ENCODE results near the gene SLC15A3.
A peak's percentile ranks its signal among the peaks of the same experiment; 100 is the strongest.

SLC15A3 gene

DNA sequence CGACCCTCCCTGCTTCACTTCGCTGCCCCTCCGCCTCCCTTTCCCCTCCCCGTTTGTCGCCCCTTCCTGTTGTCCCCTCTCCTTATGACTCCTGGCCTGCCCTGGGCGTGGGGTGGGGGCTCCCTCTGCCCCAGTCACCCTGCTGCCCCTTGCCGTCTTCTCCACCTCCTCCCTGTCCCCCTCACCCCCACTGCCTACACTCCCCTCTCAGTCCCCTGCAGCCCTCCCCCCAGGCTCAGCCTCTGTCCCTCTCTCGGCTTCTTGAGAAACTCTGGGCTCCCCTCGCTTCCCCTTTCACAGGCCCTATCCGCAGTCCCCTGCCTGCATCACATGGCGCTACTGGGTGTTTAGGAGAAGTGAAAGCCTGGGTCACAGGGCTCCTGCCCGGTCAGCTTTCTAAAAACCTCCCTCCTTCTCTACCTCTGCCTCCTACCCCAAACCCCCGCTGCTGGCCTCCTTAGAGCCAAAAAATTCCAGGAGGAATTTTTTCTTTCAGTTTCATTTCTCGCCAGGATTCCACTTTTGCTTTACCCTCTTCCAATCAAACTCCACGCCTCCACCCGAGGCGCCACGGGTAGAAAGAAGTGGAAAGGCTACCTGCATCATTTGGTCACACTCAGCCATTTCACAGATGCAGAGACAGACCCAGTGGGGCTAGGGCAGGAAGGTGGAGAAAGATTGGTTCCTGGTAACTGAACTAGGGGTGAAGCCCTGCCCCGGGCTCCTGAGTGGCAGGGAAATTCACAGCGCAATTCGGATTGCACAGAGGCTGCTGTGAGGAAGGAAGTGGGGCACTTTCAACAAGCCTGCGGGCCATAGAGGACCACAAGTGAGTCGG is at the start of gene SLC15A3:
TSS of gene SLC15A3 (minus strand) at position 273 of the 838 bp plus-strand sequence. CDS start 625 bp downstream, outside the sequence.
- peak; percentile 79 for DNase-seq

DNA sequence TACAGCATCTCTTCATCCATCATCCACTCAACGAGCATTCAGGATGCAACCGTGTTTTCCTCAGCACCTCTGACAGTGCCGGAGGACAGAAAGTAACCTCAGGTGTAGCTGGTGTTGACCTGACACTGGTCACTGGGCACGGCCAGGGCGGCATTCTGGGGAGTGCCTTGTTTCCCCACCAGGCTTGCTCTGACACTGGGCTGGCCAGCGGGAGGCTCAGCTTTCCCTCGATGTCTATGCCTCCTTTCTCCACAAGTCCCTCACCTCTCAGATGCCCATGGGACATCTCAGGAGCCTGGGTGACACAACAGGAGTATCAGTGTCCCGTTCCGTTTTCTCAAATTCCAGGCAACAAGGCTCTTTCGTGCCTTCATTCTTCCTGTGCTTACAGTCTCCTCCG is 48.5 kb upstream of the SLC15A3 start:
- DNase-seq = no peak

- no peak for DNase-seq
Observed at GRCh38 chr11:60996381-60997138, 44.6 kb upstream of the SLC15A3 start.

DNA sequence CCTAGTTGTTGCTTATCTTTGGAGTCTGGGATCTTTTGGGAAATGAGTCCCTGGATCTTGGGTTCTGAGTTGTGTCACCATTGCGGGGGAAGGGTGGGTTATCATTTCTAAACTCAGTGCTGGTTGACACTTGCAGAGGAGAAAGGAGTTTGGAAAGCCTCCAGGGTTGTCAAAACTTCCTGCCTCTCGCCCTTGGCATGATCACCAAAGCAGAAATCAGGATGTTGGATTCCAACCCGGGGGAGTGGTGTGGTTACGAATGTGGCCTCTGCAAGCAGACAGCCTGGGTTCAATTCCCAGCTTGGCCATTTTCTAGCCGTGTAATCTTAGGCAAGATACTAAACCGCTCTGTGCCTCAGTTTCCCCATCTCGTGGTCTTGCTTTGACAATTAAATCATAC is 43.8 kb upstream of the SLC15A3 start:
- no peak for DNase-seq

- DNase-seq = no peak
Observed at GRCh38 chr11:60994541-60995080, 42.6 kb upstream of the SLC15A3 start.

DNA sequence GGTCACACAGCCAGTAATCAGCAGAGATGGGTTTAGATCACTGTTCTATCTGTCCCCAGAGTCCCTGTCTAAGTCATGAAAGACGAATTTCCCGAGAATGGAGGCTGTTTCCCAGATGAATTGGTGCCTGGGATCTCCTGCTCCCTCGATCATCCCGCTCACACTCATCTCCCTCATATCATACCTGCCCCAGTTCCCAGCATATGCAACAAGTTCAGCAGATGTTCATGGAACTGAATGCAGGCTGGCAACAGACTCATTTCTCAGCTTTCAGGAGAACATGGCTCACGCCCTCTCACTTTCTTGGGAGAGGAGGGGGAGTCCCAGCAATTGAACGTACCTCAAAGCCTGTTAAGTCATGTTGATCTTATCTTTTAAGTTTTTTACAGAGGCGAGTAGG is 41.6 kb upstream of the SLC15A3 start:
- DNase-seq = no peak

- no peak for DNase-seq
Observed at GRCh38 chr11:60992842-60993409, 41.0 kb upstream of the SLC15A3 start.

DNA sequence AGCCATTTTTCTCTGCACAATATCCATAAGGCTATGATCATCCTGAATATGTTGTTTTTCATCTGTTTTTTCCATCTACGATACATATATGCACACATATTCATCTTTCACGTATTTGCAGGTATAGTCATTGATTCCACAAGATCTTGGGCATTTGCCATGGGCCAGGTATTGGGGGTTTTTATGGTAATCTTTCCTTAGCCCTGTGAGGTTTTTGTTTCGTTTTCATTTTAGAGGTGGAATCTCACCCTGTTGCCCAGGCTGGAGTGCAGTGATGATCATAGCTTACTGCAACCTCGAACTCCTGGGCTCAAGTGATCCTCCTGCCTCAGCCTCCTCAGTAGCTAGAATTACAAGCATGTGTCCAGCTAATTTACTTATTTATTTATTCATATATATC is 39.5 kb upstream of the SLC15A3 start:
- no peak for DNase-seq

- no peak for DNase-seq
Observed at GRCh38 chr11:60989093-60989650, 37.2 kb upstream of the SLC15A3 start.

DNA sequence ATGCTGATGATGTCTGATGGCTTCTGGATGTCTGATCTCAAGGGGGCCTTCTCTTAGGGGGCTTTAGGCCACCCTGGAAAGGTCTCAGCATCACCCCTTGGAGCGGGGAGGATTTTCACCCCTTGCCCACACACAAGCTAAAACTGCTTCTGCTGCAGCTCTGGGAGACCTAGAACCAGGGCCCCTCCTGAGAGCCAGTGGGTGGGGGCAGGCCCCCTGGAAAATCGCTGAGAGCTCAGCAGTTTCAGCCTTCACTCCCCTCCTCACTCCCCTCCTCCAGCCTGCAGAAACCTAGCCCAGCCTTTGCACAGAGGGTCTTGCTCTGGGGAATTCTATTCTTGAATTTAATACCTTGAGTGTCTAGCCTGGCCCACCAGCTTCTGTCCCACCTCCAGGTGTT is 36.7 kb upstream of the SLC15A3 start:
- no peak for DNase-seq

DNA sequence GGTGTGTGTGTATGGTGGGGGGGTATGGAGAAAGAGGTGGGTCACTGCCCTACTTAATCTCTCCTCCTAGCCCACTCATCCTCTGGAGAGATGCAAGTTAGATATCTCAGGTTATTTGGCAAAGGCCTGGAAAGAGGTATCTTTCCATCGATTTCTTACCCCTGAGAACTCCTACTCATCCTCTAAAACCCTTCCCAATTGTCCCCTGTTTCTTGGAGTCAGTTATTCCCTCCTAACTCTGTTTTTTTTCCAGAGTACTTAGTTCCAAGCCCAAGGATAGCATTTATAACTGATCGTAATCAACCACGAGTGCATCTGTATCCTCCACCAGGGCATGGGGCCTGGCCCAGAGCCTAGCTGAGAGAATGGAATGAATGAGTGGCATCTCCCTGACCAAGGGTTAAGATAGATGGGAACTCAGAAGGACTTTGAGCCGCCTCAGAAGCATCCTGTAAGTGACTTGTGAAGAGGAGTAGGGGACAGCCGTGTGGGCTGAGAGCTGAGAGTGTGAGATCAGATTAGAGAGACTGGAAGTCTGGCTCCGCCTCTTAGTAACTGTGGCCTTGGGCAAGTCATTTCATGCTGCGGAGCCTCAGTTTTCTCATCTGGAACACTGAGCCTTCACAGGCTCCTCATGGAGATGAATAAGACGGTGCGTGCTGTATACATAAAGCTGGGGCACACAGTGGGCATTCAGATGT is 35.8 kb upstream of the SLC15A3 start:
- DNase-seq = no peak

GRCh38 chr11:60985991-60986915 is 34.3 kb upstream of the SLC15A3 start:
- no peak for DNase-seq

DNA sequence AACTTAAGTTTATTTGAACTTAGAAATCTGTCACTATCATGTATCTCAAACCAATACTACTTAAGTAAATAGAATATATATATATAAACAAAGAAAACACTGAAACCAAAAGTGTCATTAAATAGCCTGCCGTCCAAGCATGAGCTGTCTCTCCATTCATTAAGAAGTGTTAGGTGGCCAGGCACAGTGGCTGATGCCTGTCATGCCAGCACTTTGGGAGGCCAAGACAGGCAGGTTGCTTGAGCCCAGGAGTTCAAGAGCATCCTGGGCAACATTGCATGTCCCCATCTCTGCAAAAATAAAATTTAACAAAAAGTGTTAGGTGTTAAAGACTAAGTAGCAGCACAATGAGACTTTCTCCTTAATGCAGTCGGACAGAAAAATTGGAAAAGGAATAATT is 33.5 kb upstream of the SLC15A3 start:
- no peak for DNase-seq

GRCh38 chr11:60984636-60985035 is 32.7 kb upstream of the SLC15A3 start:
- no peak for DNase-seq

- DNase-seq = no peak
Observed at GRCh38 chr11:60984149-60984548, 32.2 kb upstream of the SLC15A3 start.

- no peak for DNase-seq
Observed at GRCh38 chr11:60982184-60982583, 30.2 kb upstream of the SLC15A3 start.

DNA sequence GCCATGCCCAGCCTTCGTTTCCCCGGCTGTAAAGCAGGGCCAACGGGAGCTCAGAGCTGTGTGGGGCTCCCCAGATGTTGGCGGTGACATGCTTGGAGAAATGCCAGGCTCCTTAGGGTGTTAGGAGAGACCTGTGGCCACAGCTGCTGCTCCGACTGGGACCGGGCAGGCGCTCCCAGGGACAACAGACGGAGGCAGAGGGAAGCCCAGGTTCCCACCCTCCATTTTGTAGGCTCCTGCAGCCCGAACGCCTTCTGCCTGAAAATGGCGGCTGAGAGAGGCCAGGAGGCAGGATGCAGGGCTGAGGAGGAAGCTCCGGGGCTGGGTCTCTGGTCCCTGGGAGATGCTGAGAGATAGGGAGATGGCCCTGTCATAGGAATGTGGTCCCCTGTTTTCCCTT is 29.5 kb upstream of the SLC15A3 start:
- DNase-seq = no peak

- DNase-seq = no peak
Observed at GRCh38 chr11:60978546-60979380, 26.8 kb upstream of the SLC15A3 start.

DNA sequence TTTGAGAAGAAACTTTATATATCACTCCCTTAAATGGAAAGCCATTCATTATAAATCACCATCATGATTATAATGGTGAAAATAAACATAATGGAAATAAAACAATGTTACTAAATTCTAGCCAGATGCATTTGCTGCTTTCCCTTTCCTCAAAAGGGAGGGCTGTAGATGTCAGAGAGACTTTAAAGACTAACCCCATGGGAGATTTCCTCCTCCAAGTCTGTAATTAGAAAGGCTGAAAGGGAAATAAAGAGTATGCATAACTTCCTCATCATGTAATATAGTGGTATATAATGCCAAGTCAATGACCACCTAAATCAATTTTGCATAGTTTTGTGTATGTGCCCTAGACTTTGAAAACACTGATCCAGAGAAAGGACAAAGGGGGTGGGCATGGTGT is 25.9 kb upstream of the SLC15A3 start:
- DNase-seq = no peak

DNA sequence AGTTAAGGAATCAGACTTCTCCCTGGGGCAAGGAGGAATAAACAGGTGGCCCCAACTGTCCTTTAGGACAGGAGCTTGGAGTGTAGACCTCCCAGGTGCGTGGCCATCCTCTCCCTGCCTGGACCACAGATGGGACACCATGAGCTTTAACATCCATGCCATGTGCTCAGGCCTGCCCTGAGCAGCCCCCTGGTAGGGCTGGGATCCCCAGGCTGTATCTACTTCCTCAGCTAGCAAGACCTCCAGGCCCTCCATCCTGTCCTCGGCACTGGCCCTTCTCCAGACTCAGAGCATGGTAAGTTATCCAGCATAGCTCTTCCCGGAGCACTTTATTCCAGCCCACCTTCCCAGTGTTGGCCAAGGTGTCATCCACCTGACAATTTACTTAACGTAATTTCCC is 25.2 kb upstream of the SLC15A3 start:
- no peak for DNase-seq

DNA sequence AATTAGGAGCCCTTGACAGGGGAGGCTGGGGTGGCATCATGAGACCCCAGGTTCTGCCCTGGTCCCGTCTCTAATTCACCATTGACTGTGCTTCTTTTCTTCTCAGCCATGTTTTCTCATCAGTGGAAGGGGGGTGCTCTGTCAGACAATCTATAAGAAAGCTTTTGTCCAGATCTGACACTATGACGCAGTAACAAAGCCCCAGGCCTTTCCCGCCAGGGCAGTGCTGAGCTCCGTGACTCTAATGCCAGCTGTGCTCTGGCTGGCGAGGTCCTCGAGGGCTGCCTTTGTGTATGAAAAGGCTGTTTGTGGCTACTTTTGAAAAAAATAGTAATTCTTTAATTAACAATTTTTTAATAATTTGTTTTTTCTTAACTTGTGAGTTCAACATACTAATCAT is 22.8 kb upstream of the SLC15A3 start:
- DNase-seq = no peak
